Diencephalon (tissue), 1 donor: ENCODE measurements around the gene TRIM6. TPM values are rescaled to one million over a fixed set of nuclear protein-coding genes. Genes with fewer than 3 reads are reported as not detected.

Experiments
- total RNA-seq: library from RNA; depleted of rRNA; stranded (reverse); fragments of >200 nt; gene quantifications from one replicate; pipeline ENCODE4 v1.2.3, GENCODE V29; 2014

The TRIM6 gene
- total RNA-seq, result 1.2 TPM

GRCh38 chr11:5596607-5597201 is at the start of gene TRIM6:
Gene TRIM6 (plus strand): TSS chr11:5596637. CDS start chr11:5596898, 261 bp downstream.

GRCh38 chr11:5548440-5548839 is 48.0 kb upstream of the TRIM6 start, which contains the start of gene OR52H1:
Gene OR52H1 (minus strand): TSS chr11:5548540. CDS start chr11:5545505, 3,035 bp downstream.

GRCh38 chr11:5580577-5580976 is 15.9 kb upstream of the TRIM6 start, which contains the start of gene OR52B6:
Gene OR52B6 (plus strand): TSS chr11:5580877. CDS start chr11:5580877, 0 bp downstream.

GRCh38 chr11:5624489-5625279 is 28.2 kb downstream of the TRIM6 start, which contains the start of gene TRIM34:
Gene TRIM34 (plus strand): TSS chr11:5625001. CDS start chr11:5632332, 7,331 bp downstream.

Other genes with a start within 250 kb of the TRIM6 start
- gene OR51B6, start 245.1 kb upstream of the TRIM6 start, total RNA-seq, result not detected
- gene OR51M1, start 212.8 kb upstream of the TRIM6 start, total RNA-seq, result not detected
- not detected for gene OR51Q1, start 174.5 kb upstream of the TRIM6 start, total RNA-seq
- not detected for gene OR51I1, start 155.1 kb upstream of the TRIM6 start, total RNA-seq
- gene OR51I2, start 147.3 kb upstream of the TRIM6 start, total RNA-seq, result not detected
- not detected for gene OR52D1, start 108.0 kb upstream of the TRIM6 start, total RNA-seq
- 0.46 TPM for gene UBQLN3, start 86.7 kb upstream of the TRIM6 start, total RNA-seq
- 0.46 TPM for gene UBQLNL, start 79.9 kb upstream of the TRIM6 start, total RNA-seq
- gene OR52H1, start 48.1 kb upstream of the TRIM6 start, total RNA-seq, result 0.69 TPM
- gene OR52B6, start 15.8 kb upstream of the TRIM6 start, total RNA-seq, result not detected
- 2.3 TPM for gene TRIM34, start 28.4 kb downstream of the TRIM6 start, total RNA-seq
- 7.6 TPM for gene TRIM5, start 88.4 kb downstream of the TRIM6 start, total RNA-seq
- gene TRIM22, start 93.2 kb downstream of the TRIM6 start, total RNA-seq, result 6.0 TPM
- not detected for gene OR56B1, start 139.8 kb downstream of the TRIM6 start, total RNA-seq
- gene OR52N4, start 157.6 kb downstream of the TRIM6 start, total RNA-seq, result not detected
- not detected for gene OR52N5, start 186.7 kb downstream of the TRIM6 start, total RNA-seq
- gene OR52N1, start 194.6 kb downstream of the TRIM6 start, total RNA-seq, result not detected
- not detected for gene OR52N2, start 212.3 kb downstream of the TRIM6 start, total RNA-seq
- not detected for gene OR52E6, start 245.3 kb downstream of the TRIM6 start, total RNA-seq